HG03097 (cell line): ENCODE measurements around the gene AADACL2.
"Not testable (repeated sequence)": the region's sequence is repeated elsewhere in the genome, so short reads cannot be mapped to it uniquely, and the experiment has no call there.

Source experiments
- ATAC-seq: cut with Tn5 transposase; IDR thresholded peaks from one replicate; pipeline ENCODE4 v1.9.1; 2021; ENCODE audit not compliant: unreplicated experiment, low FRiP score

AADACL2 gene

DNA sequence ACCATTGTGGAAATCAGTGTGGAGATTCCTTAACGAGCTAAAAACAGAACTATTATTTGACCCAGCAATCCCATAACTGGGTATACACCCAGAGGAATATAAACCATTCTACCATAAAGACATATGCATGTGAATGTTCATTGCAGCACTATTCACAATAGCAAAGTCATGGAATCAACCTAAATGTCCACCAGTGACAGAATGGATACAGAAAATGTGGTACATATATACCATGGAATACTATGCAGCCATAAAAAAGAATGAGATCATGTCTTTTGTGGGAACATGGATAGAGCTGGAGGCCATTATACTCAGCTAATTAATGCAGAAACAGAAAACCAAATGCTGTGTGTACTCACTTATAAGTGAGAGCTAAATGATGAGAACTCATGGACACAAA is 31.0 kb downstream of the AADACL2 start:
- not testable (repeated sequence) for ATAC-seq

DNA sequence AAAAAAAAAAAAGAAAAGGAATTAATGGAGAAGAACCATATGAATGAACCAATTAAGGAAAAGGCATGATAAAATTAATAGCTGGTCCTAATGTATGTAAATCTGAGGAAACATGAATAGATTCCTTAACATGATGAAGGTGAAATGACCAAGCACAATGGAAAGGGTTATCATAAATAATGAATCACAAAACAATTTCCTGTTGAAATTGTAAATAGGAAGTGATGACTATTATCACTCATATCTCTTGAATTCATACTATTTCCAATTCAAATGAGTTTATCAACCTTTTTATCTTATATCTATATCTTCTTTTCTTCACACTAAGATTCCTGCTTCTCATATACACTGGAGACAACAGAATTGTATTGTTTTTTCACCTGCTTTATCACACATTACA is 32.0 kb downstream of the AADACL2 start:
- no peak for ATAC-seq

DNA sequence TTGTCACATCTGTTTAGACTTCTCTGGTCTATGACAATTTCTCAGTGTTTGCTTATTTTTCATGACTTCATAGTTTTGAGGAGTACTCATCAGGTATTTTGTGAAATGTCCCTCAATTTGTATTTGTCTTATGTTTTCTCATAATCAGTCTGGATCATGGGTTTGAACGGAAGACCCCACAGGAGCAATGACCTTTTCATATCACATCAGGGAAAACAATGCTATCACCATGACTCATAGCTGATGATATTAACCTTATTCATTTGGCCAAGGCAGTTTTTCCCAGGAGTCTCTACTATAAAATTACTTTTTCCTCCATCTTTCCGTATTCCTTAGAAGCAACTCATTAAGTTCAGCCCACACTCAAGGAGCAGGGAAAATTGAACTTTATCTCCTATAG is 32.7 kb downstream of the AADACL2 start:
- no peak for ATAC-seq

DNA sequence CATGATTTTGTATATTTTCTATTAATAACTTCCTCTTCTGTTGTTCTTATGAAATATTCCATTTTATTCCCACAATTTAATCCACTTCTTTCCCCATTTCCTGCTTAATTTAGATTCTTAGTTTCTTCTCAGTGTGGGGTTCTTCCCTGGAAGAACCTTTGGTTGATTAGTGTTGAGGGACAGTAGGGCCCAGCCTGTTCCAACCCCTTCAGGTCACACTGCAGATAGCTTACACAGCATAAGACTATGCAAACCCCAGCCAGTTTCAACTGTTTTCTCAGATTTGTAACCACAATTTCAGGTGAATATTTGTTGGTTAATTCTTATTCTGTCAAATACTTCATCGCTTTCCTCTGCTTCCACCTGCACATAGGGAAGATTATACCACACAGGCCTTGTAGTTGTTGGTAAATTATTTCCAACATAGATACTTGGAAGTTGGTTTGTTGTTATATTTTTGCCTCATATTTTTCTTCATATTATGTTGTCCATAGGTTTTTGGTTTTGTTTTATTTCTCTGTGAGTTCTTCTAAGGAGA is 34.7 kb downstream of the AADACL2 start:
- ATAC-seq, result no peak

DNA sequence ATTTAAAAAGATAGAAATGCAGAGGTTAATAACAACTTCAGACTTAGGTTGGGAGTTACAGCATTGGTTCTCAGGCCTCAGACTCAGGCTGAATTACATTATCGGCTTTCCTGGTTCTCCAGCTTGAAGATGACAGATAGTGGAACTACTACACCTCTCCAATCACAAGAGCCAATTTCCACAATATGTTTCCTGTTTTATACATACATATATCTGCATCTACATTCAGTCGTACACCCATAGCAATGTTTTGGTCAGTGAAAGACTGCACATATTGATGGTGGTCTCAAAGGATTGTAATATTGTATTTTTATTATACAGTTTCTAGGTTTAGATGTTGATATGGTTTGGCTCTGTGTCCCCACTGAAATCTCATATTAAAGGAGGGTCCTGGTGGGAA is 35.4 kb downstream of the AADACL2 start:
- ATAC-seq, result no peak

DNA sequence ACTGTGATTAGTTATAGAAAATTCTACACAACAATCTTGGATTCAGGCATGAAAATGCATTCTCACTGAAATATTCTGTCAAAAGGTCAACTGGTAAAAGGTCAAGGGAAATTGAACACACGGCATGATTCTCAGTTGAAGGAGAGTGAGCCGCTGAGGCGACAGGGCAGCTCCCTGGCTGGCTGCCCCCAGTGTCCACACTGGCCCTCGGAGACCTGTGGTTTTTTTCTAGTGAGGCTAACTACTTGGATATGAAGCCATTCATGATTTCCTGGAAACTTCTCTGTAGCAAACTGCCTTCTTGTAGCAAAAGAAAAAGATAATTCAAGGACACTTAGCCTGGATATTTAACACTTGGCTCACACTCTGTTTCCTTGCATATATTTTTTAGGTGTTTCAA is 37.2 kb downstream of the AADACL2 start:
- ATAC-seq, result no peak

DNA sequence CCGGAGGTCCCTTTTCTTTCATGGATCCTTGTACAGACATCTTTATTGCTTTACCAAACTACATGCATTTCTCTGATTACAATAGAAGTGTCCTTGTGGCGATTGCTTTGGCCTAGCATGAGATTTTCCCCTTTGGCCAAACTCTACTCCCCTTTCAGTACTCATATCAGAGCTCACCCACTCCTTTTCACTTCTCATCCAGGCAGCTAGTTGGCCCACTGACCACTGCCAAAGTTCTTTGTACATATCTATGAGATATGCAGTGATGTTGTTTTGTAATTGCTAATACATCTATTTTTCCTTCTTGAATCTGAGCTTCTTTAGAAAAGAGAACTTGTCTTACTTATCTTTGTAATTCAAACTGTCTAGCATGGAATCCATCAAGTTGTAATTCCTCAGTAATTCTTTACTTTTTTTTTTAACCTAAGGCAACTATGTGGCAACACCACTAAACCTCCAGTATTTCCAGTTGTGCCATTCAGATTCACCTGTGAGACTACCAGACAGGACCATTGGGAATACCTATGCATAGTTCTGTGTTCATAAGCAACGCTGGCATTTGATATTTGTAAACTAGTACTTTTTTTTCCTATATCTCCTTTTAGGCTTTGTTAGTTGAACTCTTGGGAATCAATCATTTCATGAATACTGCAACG is 39.2 kb downstream of the AADACL2 start:
- no peak for ATAC-seq

DNA sequence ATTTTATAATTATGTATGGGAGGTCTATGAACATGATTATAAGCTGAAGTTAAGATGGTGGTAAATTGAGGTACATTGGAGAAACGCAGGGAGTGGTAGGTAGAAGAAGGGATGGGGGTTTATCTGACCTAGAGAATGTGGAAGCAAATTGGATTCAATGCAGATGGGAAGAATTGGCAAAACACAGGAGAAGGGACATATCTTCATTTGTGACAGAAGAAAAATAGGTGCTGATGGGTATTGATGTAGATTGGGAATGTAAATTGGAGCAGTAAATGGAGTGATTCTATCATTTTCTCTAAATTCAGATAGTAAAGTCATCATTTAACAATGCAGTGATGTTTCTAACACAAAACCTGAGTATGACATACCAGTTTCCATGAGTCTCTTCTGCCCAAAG is 40.5 kb downstream of the AADACL2 start:
- ATAC-seq, result no peak

DNA sequence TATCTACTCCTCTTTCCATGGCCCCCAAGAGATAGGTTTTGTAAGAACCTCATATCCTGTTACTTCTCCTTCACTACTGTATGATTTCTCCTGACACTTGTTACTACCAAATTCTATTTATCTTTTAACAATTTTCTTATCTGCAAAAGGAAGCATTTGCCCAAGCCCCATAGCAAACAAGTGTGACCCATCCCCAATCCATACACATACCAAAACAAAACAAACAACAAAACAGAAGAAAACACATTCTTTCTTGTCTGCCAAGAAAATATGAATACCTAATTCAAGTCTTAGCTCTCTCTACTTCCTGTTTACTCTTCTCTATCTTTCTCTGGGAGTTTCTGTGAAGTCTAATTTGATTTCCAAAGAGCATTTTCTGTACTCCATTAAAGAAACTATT is 41.2 kb downstream of the AADACL2 start:
- no peak for ATAC-seq

DNA sequence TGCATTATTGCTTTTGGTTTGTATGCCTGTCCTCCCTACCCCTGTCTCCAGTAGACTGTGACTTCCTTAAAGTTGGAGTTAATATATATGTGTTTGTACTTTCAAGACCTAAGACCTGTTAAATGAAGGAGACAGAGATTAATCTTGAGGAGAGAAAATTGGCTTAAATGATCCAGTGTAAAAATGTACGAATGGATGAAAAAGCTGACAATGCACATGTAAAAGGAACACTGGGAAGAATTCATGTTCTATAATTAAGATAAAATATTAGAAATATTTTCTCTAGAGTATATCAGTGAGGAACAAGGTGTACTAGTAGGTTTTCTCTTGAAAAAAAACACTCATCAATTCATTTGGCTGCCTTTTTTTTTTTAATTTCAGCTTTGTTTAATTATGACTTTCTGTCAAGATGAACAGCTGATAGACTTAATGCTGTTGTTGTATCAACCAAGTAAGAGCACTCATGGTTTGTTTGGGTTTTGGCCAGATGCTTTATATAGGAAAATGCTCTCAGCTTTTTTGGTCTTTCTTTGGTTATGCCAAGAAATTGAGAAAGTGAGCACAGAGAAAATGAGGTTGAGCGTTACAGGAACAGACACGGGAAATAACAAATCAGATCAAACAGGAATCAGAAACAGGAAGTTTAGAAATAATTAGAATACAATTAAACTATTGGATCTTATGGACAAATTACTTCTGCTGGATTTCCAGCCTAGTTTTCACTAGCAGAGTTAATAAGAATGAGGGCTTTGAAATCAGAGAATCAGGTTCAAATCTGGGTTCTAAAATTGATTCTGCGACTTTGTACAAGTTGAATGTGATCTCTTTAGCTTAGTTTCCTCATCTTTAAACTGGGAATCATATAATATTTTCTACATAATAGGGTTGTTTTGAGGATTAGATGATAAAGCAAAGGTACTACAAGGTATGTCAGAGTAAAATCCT is 41.9 kb downstream of the AADACL2 start:
- no peak for ATAC-seq

DNA sequence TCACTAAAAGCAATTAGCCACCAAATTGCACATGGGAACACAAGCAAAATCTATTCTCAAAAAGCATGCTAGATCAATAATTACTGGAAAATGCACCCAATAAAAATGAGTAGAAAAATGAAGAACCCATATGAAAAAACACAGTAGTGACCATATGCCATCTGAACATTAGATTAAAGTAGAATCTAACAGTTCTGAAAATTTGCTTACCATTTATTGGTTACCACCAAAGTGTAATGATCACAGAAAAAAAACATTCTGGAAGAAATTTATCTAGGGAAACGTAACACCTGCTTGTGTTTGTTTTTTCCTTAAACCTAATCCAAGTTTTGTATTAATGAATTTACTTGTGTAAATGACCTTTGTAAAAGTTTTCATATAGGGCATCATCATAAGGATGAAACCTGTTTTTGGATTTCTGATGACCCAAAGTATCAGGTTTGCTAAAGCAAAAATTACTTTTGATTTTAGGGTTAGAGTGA is 42.6 kb downstream of the AADACL2 start:
- ATAC-seq, result no peak

DNA sequence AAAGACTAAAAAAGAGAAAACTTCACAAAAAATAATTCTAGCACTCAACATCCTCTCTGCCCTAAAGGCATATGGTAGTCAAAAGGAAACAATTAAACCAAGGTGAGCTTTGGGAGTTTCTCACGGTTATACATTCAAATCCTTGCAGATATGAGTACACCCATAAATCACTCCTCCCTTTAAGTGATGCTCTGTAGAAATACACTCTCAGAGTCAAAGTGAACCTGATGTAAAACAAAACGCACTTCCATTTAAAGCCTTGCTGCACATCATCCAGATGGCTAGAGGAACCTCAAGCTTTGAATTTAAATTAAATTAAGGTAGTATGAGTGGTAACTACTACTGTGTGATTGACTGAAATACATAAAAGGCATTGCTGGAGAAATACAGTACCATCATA is 44.2 kb downstream of the AADACL2 start:
- no peak for ATAC-seq

DNA sequence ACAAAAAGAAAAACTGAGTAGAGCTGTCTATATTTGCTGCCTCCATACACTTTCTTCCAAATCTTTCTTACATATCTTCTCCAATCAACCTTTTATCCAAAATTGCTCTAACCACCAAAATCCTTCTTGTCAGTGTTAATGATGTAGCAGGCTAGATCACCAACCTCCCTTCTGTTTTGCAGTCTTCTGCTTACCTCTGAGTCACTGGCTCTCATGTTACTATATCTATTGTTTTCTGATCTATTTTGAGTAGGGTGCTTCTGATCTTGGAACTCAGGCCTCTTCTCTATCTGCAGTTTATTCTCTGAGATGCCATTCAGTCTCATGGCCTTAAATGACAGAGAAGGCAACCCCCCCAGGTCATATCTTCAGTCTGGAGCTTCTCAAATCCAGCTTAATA is 53.9 kb downstream of the AADACL2 start:
- no peak for ATAC-seq

DNA sequence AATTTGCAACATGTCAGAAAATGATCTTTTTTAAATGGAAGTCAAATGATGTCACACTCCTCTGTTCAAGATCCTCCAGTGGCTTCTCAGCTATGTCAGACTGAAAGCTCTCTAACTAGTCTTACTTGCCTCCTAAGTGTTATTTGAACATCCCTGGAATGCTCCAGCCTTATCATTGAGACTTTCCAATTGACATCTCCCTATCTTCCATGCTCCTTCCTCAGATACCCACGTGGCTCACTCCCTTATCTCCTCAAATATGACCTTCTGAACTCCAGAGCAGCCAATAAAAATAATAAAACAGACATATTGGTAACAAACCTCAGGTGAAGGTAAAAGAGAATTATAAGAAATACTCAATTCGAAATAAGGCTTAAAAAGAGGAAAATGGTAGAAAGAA is 54.7 kb downstream of the AADACL2 start:
- ATAC-seq, result no peak

DNA sequence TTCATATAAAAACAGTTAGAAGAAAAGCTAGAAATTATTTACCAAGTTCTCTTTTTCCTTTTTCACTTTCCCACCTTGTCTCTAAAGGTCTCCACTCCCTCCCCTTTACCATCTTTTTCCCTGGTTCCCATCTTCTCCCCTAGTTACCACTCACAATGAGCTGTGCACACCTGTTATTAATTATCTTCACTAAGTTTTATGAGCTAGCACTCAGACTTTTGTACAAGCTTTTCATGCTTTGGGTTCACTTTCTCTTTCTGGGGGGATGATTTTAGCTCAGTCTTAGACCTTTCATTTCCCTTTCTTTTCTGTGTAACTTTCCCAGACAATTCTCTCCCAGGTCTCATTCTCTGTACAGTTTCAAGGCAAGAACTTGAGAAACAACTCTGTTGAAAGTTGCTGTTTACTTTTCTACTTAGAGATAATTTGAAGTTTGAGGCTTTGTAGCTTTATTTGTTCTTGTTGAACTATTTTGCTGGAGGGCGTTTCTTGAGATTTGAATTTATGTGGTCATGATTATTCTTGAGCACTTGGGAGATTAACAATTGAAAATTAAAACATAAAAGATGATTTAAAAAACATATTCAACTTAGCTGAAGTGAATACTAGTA is 56.2 kb downstream of the AADACL2 start:
- no peak for ATAC-seq

DNA sequence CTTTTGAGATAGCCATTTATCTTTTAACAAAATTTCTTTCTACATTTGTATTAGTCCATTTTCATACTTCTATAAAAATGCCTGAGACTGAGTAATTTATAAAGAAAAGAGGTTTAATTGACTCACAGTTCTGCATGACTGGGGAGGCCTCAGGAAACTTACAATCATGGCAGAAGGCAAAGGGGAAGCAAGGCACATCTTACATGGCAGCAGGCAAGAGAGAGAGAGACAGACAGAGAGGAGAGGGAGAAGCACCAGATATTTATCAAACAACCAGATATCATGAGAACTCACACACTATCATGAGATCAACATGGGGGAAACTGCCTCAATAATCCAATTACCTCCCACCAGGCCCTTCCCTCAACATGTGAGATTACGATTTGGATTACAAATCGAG is 57.0 kb downstream of the AADACL2 start:
- ATAC-seq, result not testable (repeated sequence)

DNA sequence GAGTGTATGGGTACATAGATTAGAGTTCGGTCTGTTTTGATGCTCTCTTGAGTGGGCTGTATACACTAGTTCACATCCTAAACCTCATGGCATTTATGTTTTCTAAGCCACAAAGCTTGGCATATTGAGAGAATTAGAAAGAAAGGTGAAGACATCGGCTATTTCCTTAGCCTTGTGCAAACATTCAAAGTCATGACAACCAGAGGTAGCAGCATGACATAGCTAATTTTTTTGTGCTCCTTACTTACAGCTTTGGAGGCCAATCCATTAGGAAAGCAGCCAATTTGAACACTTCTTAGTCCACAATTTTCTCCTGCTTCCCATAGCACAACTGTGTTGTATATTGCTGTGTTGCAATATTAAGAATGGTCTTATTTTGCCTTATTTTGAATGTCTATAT is 58.7 kb downstream of the AADACL2 start:
- ATAC-seq, result no peak

DNA sequence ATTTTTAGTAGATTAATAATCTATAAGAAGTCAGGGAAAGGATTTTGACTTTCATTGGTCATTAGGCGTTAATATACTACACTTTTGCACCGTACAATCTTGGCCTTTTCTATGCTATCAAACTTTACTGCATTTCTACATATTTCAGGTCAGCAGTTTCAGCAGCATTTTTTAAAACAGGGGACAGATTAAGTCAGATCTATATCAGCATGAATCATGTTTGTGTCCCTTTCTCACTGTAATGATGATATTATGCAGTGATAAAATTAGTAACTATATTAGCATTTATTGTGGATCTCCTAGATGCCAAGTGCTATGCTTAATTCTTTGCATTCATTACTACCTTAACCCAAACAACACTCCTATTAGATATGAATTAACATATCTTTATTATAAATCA is 59.9 kb downstream of the AADACL2 start:
- ATAC-seq, result no peak

DNA sequence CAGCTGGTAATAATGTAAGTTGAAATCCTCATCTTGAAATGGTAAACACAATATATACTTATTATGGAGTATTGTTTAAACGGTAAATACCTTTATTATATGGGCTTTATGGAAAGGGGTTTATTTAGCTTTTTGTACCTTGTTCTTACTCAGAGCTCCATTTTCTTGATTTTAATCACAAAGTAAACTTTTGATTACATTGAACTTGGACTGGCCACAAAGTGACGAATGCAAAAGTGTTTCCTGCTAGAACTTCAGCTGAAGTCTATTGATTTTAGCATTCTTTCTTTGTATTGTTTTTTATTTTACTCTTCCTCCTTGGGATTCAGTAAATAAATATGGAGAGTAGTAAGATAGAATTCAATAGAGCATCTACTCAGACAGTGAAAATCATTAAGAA is 60.4 kb downstream of the AADACL2 start:
- no peak for ATAC-seq

DNA sequence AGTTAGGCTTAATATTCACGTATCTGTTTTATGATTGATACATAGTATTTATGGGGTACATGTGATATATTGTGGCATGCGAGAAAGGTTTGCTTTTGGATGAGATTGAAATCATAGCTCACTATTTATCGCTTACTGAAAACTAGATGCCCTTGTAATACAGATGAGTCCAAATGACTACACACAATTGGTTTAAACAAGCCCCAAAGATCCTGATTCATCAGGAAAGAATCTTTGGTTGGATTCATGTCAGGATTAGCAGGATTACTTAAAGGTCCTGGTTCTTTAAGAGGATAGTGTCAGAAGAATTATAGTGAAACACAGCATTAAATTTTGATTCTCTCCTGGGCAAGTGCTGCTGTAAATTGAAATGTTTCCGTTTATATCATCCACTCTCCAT is 61.5 kb downstream of the AADACL2 start:
- no peak for ATAC-seq

DNA sequence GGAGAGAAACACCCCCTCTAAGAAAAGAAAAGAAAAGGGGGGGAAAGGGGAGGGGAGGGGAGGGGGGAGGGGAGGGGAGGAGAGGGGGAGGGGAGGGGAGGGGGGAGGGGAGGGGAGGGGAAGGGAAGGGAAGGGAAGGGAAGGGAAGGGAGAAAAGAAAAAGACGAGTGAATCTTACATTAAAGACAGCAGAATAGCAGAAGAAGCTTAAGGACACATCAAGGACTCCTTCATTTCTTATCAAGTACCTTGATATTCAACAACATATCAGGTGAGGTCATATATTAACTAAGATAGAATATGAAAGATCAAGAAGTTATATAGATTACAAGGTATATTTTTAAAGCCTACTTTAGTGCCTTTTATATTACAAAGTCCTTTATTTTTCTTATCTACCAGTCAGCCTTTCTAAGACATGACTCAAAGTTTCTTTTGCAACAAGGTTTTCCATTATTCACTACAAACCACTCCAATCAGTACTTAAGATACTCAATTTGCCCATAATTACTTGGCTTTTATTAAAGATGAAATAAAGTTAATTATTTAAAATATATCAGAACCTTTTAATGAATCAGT is 62.5 kb downstream of the AADACL2 start:
- no peak for ATAC-seq
